ENCODE results near the gene RFESD.

Gene RFESD

DNA sequence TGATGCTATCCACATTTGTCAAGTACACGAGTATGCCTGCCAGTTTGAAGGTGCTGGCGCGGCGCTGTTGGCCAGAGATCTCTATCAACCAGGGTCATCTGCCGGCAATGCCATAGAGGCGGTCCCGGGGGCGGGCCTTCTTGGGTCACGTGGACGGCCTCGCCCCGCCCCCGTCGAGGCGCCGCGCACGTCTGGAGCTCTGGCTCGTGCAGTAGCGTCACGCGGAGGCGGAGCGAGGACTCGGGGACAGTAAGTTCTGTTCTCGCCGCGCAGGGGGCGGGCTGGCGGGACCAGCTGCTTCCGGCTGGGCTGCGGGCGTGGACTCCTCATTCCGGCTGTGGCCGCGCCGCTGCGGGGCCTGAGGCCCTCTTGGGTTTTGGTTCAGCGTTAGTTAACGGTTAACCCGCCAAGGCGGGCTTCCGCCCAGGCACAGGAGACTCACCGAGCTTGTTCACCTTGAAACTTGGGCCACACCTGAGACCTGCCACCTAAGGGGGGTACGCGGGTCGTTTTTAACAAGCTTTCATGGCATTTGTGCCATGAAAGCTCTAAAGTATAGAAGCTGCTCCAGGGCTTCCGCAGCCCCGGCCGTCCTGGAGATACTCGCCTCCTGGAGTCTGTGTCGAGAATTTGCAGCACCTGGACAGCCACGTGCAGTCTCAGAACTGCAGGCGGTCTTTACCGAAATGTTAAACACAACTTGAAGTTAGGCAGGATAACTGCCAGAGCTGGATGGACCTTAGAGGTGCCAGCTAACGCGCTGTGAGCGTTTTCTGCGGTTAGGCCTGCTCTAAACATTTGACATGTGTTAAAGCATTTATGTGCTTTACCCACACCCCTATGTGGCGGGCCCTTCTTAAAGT is at the start of gene RFESD:
Gene RFESD (plus strand): TSS at position 209 of the 863 bp plus-strand sequence. CDS start 5,495 bp downstream, outside the sequence.
- peak; percentile 98 for DNase-seq

DNA sequence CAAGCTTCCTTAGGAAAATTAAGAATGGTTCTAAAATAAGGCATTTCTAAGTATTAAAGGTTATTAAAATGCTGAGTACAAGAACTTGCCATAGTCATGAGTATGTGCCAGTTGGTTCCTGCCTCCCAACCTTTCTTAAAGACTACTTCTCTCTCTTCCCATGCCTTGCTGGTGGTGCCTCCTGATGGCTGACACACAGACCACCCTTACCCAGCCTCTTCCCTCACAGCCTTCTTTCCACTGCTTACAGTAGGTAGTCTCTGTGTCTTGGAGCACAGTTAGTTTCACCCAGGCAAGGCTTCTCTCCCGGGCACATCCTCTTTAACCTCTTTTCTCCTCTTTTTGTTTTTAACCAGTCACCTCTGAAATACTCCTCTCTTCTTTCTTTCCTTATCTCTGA is 47.3 kb upstream of the RFESD start:
- no peak for DNase-seq

DNA sequence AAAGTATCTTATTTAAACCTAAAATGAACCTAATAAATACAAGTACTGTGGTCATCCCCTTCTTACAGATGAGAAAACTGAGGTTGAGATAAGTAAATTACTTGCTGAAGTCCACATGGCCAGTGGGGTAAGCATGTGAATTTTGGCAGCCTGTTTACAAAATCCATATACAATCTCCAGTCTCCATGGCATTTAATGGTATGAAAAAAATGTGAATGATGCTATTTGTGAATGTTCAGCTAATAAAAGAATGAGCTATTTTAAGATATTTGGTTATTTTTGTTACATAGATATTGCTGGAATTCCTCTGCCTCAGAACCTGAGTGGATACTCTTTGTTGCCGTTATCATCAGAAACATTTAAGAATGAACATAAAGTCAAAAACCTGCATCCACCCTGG is 46.0 kb upstream of the RFESD start:
- no peak for DNase-seq

DNA sequence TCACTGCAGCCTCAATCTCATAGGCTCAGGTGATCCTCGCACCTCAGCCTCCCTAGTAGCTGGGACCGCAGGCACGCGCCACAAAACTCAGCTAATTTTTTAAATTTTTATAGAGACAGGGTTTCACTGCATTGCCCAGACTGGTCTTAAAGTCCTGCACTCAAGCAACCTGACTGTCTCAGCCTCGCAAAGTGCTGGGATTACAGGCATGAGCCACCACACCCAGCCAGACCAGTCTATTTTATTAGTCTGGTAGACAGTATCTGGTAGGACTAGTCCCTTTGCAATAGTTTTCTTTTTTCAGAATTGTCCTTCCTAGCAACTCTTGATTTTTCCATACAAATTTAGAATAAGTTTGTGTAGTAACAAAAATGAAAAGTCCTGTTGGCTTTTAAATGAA is 40.8 kb upstream of the RFESD start:
- DNase-seq = no peak

DNA sequence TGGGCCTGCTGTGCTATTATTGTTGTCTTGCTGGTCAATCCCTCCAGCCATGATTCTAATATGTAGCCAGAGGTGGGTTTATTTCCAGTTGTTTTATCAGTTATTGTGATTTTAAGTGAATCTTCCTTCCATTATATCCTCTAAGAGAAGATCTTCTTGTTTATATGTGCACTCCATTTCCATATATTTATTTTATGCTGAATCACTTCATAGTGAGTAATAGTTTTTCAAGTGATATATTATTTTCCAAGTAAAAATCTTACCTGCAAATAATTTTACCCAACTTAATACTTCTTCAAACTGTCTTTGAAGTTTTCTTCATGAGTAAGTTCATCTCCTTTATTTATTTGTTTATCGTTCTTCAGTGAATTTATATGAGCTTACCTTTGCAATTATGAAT is 40.2 kb upstream of the RFESD start:
- no peak for DNase-seq

DNA sequence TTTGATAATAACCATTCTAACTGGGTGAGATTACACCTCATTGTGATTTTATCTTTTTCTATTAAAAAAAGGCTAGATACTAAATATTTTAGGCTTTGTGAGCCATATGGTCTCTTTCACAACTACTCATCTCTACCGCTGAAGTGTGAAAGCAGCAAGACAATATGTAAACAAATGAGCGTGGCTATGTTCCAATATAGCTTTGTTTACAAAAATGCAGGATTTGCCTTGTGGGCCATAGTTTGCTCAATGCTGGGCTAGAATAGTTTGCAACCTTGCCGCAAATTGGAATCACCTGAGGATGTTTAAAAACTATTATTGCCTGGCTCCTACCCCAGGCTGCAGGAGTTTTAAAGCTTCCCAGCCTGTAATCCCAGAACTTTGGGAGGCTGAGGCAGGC is 36.9 kb upstream of the RFESD start:
- no peak for DNase-seq

DNA sequence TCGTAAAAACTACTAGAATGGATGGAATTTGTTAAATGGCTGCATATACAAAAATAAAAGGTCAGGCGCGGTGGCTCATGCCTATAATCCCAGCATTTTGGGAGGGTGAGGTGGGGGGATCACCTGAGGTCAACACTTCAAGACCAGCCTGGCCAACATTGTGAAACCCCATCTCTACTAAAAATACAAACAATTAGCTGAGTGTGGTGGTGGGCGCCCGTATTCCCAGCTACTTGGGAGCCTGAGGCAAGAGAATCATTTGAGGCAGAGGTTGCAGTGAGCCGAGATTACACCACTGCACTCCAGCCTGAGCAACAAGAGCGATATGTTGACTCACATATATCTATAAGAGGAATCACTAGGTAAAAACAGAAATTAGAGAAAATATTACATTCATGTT is 36.0 kb upstream of the RFESD start:
- DNase-seq = no peak

DNA sequence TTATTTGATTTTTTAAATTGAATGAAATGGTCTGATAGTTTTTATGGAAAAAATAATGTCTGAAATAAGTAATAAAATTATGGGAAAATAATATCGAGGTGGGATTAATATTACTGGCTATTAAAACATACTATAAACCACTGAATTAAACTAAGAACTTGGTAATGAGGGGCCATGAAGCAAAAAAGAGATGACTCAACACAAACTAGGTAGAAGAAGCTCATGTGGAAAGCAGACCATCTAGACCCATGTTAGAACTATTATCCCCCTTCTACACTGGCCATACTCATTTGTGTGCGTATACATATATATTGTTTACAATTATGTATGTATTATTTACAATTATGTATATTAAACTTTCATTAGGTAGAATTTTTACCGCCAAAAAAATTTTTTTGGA is 35.2 kb upstream of the RFESD start:
- DNase-seq = no peak

DNA sequence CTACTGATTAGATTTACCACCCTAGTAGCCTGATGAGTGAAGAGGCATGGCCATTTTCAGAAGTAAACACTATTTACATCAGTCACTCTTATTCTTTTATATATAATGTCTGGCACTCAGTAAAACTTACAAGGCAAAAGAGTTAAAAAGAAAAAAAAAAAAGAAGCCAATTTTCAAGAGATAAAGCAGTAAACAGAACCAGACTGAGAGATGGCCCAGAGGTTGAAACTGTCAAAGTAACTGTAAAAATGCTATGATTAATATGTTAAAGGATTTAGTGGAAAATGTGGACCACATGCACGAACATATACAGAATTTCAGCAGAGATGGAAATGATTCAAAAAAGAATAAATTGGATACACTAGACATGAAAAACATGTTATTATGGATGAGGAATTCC is 33.1 kb upstream of the RFESD start:
- no peak for DNase-seq

DNA sequence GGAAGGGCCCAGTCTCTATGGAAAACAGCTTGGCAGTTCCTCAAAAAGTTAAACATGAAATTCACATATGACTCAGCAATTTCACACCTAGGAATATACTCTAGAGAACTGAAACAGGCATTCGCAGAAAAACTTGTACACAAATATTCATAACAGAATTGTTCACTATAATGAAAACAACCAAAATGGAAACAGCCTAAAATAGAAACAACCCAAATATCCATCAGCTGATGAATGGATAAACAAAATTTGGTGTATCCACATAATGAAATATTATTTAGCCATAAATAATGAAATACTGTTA is 31.5 kb upstream of the RFESD start:
- DNase-seq = peak; percentile 16

DNA sequence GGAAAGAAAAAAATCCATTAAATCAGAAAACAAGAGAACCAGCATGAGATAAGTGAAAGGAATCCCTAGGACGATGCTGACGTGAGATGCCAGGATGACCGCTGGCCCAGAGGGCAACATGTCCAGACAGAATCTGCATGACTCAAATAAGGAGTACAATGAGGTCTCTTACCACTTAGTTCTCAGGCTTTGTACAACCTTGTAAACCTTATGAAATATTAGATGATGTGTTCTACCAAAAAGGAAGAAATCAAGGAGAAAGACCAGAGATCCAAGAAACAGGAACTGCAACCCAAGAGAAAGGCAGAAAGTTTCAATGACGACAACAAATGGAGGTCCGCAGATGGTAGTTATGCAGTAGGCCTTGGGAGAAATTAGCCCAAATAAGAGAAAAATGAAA is 29.5 kb upstream of the RFESD start:
- DNase-seq = peak; percentile 58

DNA sequence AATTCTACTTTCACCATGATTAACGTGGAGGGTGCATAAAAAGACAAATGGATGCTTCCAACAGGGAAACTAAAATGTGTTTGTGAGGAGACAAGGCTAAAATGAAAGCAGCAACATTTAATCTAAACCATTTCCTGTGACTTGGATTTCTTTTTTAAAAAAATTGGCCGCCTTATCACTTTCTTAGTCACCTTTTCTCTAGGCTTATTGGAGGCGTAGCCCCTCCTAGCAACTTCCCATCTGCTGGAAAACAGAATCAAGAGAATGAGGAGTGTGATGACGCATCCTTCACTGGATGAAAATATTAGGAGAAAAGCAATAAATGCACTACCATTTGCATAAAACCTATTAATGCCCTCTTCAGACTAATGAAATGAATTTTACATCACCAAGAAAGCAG is 27.5 kb upstream of the RFESD start:
- DNase-seq = no peak

DNA sequence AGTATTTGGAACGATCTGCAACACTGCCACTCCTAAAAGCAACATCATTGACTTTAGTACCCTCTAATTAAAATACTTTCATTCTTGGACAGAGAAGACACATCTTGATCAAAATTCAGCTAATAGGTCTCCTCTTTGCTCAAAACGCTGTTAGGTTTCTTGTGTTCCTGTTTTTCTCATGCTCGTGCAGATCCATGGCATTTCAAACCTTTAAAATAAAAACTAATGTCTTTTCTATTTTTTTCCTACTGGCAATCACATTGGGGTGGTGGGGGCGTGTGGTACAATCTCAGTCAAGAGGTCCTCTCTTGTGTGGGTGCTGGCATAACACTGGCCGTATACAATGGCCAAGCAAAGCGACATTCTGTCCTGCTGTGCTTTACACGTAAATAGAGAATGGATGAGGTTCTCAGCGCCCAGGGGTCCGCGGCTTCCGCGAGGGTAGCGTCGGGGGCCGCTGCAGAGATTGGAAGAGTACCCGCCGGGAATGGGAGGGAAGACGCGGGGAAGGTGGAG is 27.0 kb upstream of the RFESD start:
- DNase-seq = no peak

DNA sequence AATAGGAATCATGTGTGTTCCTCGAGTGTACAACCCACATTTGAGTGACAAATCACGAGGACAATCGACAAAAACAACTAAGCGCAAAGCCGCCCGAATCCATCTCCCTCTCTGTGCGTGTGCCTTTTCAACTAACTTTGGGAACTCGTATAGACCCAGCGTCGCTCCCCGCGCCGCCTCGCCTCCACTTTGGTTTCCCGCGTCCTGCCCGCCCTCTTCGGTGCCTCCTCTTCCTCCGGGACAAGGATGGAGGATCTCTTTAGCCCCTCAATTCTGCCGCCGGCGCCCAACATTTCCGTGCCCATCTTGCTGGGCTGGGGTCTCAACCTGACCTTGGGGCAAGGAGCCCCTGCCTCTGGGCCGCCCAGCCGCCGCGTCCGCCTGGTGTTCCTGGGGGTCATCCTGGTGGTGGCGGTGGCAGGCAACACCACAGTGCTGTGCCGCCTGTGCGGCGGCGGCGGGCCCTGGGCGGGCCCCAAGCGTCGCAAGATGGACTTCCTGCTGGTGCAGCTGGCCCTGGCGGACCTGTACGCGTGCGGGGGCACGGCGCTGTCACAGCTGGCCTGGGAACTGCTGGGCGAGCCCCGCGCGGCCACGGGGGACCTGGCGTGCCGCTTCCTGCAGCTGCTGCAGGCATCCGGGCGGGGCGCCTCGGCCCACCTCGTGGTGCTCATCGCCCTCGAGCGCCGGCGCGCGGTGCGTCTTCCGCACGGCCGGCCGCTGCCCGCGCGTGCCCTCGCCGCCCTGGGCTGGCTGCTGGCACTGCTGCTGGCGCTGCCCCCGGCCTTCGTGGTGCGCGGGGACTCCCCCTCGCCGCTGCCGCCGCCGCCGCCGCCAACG is 26.3 kb upstream of the RFESD start, which contains the start of gene GPR150:
Gene GPR150 (plus strand): TSS at position 58 of the 840 bp plus-strand sequence. CDS start 189 bp downstream, at position 247.
- peak; percentile 48 for DNase-seq

DNA sequence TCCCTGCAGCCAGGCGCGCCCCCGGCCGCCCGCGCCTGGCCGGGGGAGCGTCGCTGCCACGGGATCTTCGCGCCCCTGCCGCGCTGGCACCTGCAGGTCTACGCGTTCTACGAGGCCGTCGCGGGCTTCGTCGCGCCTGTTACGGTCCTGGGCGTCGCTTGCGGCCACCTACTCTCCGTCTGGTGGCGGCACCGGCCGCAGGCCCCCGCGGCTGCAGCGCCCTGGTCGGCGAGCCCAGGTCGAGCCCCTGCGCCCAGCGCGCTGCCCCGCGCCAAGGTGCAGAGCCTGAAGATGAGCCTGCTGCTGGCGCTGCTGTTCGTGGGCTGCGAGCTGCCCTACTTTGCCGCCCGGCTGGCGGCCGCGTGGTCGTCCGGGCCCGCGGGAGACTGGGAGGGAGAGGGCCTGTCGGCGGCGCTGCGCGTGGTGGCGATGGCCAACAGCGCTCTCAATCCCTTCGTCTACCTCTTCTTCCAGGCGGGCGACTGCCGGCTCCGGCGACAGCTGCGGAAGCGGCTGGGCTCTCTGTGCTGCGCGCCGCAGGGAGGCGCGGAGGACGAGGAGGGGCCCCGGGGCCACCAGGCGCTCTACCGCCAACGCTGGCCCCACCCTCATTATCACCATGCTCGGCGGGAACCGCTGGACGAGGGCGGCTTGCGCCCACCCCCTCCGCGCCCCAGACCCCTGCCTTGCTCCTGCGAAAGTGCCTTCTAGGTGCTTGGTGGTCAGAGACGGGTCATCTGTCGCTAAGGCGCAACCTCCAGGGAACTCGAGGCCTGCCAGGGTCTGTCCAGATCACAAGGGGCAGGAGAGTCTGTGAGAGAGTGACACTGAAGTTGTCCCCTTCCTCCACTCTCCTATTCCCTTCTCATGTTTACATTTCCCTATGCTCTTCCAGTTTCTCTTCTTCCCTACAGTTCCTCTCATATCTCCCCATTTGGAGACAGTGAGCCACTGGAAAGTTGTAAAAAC is 25.4 kb upstream of the RFESD start:
- DNase-seq = no peak

DNA sequence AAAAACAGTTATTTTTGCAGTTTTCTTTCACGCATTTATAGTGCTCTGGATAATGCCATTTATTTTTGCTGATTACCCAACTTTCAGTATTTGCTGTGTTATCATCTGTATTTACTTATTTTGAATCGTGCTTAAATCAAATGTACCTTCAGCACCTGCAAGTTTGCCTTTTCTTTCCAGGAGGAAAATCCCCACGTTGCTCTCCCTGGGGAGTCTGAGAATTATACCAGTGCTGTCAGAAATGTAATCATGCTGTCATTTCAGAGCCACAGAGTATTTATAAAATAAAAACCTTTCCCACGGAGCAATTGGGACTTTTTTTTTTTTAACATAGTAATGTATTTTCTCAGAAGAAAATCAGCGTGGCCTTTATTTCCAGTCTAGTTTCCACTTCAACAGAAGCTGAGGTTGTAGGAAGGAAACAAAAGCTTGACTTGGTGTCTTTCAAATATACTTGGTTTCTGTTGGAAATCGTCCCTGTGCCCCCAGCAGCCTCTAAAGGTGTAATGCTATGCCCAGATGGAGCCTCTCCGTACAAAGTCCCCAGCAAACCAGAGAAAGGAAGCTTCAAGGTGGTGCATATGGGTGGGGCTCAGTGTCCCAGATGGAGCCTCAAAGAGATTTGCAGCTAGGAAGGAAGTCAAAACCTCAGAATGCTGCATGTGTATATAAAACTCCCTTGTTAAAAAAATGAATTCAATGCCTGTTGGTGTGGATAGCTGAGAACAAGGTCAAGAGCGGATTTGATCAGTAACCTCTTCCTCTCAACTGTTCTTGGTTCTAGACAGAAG is 24.5 kb upstream of the RFESD start:
- DNase-seq = peak; percentile 16

DNA sequence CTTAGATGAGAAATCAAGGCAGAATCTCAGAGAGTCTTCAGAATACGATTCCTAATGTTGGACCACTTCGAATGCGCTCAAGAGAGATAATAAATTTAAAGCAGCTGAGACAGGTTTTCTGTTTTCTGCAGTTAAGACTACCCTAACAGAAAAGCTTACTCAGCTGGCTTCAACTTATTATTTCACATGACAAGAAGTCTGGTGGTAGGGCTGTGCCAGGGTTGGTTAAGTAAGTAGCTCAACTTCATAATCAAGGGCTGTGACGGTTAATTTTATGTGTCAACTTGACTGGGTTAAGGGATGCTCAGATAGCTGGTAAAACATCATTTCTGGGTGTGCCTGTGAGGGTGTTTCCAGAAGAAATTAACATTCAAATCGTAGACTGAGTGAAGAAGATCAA is 22.9 kb upstream of the RFESD start:
- no peak for DNase-seq

DNA sequence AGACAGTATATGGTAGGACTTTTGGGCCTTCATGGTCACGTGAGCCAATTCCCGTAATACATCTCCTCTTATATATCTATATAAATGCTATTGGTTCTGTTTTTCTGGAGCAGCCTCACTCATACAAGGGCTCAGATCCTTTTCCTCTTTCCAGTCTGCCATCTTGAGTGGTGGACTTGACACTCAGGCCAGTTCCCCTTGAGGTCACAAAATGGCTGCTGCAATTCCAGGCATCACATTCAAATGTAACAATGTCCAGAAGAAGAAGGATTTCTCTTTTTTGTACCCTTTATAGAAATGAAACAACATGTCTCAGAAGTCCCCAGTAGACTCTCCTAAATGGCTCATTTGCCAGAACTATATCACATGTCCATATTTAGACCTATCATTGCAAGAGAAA is 22.2 kb upstream of the RFESD start:
- peak; percentile 15 for DNase-seq

DNA sequence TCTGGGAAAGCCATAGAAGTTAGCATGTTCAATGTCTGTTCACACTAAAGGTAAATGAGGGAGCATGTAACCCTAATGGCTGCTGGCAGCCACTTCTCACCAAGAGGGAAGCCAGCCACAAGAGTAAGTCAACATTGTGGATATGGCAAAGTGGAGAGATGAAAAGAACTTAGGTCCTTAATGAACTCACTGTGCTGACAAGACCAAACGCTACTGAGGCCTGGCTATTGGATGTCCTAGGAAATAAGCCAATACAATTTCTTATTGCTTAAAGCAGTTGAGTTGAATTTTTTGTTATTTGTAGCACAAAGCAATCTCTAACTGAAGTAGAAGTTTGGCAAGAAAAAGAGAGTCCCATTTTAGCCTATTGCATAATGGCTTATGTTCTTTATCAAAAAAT is 19.9 kb upstream of the RFESD start:
- DNase-seq = no peak

DNA sequence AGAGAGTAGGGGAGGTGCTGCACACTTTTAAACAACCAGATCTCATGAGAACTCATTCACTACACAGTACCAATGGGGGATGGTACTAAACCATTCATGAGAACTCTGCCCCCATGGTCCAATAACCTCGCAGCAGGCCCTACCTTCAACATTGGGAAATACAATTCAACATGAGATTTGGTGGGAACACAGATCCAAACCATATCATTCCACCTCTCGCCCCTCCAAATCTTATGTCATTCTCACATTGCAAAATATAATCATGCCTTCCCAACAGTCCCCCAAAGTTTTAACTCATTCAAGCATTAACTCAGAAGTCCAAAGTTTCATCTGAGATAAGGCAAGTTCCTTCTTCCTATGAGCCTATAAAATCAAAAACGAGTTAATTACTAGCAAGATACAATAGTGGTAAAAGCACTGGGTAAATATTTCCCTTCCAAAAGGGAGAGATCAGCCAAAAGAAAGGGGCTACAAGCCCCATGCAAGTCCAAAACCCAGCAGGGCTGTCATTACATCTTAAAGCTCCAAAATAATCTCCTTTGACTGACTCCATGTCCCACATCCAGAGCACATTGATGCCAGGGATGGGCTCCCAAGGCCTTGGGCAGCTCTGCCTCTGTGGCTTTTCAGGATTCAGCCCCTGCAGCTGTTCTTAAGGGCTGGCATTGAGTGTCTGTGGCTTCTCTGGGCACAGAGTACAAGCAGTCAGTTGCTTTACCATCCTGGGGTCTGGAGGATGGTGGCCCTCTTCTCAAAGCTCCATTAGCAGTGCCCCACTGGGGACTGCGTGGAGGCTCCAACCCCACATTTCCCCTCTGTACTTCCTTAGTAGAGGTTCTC is 18.4 kb upstream of the RFESD start:
- no peak for DNase-seq

DNA sequence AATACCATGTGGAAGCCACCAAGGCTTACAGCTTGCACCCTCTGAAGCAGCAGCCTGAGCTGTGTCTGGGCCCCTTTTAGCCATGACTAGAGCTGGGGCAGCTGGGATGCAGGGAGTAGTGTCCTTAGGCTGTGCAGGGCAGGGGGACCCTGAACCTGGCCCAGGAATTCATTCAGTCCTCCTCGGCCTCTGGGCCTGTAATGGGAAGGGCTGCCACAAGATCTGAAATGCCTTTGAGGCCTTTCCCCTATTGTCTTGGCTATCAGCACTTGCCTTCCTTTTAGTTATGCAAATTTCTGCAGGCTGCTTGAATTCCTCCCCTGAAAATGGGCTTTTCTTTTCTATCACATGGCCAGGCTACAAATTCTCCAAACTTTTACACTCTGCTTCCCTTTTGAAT is 17.6 kb upstream of the RFESD start:
- DNase-seq = no peak
